ENCODE results near the gene KCTD16. TPM values are rescaled to one million over a fixed set of nuclear protein-coding genes. Genes with fewer than 3 reads are reported as not detected.

Gene KCTD16
- total RNA-seq, 6 donors from 2014 or later: under 0.01 to 1.7 (median 0.27) TPM

GRCh38 chr5:144406442-144406841, 235.8 kb downstream of the KCTD16 start:
- no peaks in the 10 kb centered on the region for H3K27me3 ChIP-seq
- H3K36me3 ChIP-seq: no peaks in the 10 kb centered on the region
- no peak overlapping the region for H3K27ac ChIP-seq
- ATAC-seq (ENCODE audit: low FRiP score in 2 of 2) (no peak), DNase-seq (no peak)
- WGBS, 2 donors: 53 to 67% methylated on average over 7 of the region's 7 CpGs
- no peak for TF ChIP-seq POLR2A (IDR thresholded peaks at IDR 0.05)
- no peak for TF ChIP-seq POLR2AphosphoS5 (IDR thresholded peaks at IDR 0.05)
- TF ChIP-seq EP300 (IDR thresholded peaks at IDR 0.05): no peak
- no peak for TF ChIP-seq CTCF (IDR thresholded peaks at IDR 0.05)
- H3K4me1 ChIP-seq: no peaks in the 10 kb centered on the region
- no peaks in the 10 kb centered on the region for H3K9me3 ChIP-seq
- H3K4me3 ChIP-seq: no peak overlapping the region

- ATAC-seq (ENCODE audit: low FRiP score in 2 of 2) (no peak), DNase-seq (no peak)
- Histone ChIP-seq H3K4me3 (no peak overlapping the region), H3K4me1 (no peaks in the 10 kb centered on the region), H3K36me3 (no peaks in the 10 kb centered on the region), H3K9me3 (no peaks in the 10 kb centered on the region), H3K27me3 (no peaks in the 10 kb centered on the region), H3K27ac (no peak overlapping the region)
- WGBS, 2 donors: 80 to 82% methylated on average over 4 of the region's 4 CpGs
- TF ChIP-seq CTCF (IDR thresholded peaks at IDR 0.05): no peak
- TF ChIP-seq EP300 (IDR thresholded peaks at IDR 0.05): no peak
- no peak for TF ChIP-seq POLR2AphosphoS5 (IDR thresholded peaks at IDR 0.05)
- no peak for TF ChIP-seq POLR2A (IDR thresholded peaks at IDR 0.05)
Measured at GRCh38 chr5:144414202-144415029, 243.7 kb downstream of the KCTD16 start.

- no peak for TF ChIP-seq POLR2A (IDR thresholded peaks at IDR 0.05)
- TF ChIP-seq EP300 (IDR thresholded peaks at IDR 0.05): no peak
- no peak for TF ChIP-seq POLR2AphosphoS5 (IDR thresholded peaks at IDR 0.05)
- TF ChIP-seq CTCF (IDR thresholded peaks at IDR 0.05): no peak
- whole genome bisulfite sequencing, 2 donors: 41 to 49% methylated on average over 2 of the region's 2 CpGs
Measured at GRCh38 chr5:144416196-144416595, 245.5 kb downstream of the KCTD16 start.

GRCh38 chr5:144418719-144419118, 248.0 kb downstream of the KCTD16 start:
- ATAC-seq (ENCODE audit: low FRiP score in 2 of 2): no peak
- Histone ChIP-seq H3K4me1 (no peaks in the 10 kb centered on the region), H3K4me3 (no peak overlapping the region), H3K36me3 (no peaks in the 10 kb centered on the region), H3K27me3 (no peaks in the 10 kb centered on the region), H3K27ac (no peak overlapping the region), H3K9me3 (no peaks in the 10 kb centered on the region)
- DNase-seq: no peak
- no peak for TF ChIP-seq POLR2A (IDR thresholded peaks at IDR 0.05)
- TF ChIP-seq EP300 (IDR thresholded peaks at IDR 0.05): no peak
- no peak for TF ChIP-seq POLR2AphosphoS5 (IDR thresholded peaks at IDR 0.05)
- TF ChIP-seq CTCF (IDR thresholded peaks at IDR 0.05): no peak
- 86 to 95% methylated on average over 3 of the region's 3 CpGs for WGBS, 2 donors

More at GRCh38 chr5:144416196-144416595, 245.5 kb downstream of the KCTD16 start:
- Histone ChIP-seq H3K27me3 (no peaks in the 10 kb centered on the region), H3K36me3 (no peaks in the 10 kb centered on the region), H3K4me1 (no peaks in the 10 kb centered on the region), H3K27ac (no peak overlapping the region), H3K9me3 (no peaks in the 10 kb centered on the region), H3K4me3 (no peak overlapping the region)
- ATAC-seq (ENCODE audit: low FRiP score in 2 of 2) (no peak), DNase-seq (no peak)

GRCh38 chr5:144421411-144421810, 250.7 kb downstream of the KCTD16 start:
- no peak overlapping the region for H3K27ac ChIP-seq
- DNase-seq (no peak), ATAC-seq (ENCODE audit: low FRiP score in 2 of 2) (no peak)
- H3K4me3 ChIP-seq: no peak overlapping the region
- H3K4me1 ChIP-seq: no peaks in the 10 kb centered on the region
- TF ChIP-seq CTCF (IDR thresholded peaks at IDR 0.05) (no peak), POLR2A (IDR thresholded peaks at IDR 0.05) (no peak), EP300 (IDR thresholded peaks at IDR 0.05) (no peak), POLR2AphosphoS5 (IDR thresholded peaks at IDR 0.05) (no peak)
- H3K9me3 ChIP-seq: no peaks in the 10 kb centered on the region
- no peaks in the 10 kb centered on the region for H3K36me3 ChIP-seq
- WGBS, 2 donors: 80 to 84% methylated on average over 6 of the region's 6 CpGs
- no peaks in the 10 kb centered on the region for H3K27me3 ChIP-seq

Data from upper lobe of left lung (tissue), 6 donors.